KBM-7 (cell line): ENCODE results near the gene UBE2F.
A peak's percentile ranks its signal among the peaks of the same experiment; 100 is the strongest.

Experiments used
- DNase-seq: peaks from one replicate; pipeline ENCODE4 v3.0.0-alpha.2; 2015
- in situ Hi-C: fragments of 300-500 bp; cut with MboI; formaldehyde crosslinking; loops from 2 replicates; pipeline ENCODE4 v1.14.3; 2020; ENCODE audit warnings: low sequenced_read_pairs, low pct_unique_long_range_greater_than_20kb, mixed read lengths

UBE2F gene

DNA sequence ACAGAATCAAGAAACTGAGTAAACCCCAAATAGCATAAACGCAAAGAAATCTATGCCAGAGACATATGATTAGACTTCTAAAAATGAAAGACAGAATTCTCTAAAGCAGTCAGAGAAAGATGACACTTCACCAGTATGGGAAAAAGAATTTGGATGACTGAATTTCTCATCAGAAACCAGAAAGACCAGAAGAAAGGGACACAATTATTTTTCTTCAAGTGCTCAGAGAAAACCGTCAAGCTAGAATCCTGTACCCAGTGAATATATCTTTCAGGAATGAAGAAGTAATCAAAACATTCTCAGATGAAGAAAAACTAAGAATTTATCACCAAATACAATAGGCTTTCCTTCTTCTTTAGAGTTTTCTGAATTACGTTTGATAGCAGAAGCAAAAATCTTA lies 119.1 kb downstream of the UBE2F start:
- in situ Hi-C loops: no loop called here
- DNase-seq: no peak

DNA sequence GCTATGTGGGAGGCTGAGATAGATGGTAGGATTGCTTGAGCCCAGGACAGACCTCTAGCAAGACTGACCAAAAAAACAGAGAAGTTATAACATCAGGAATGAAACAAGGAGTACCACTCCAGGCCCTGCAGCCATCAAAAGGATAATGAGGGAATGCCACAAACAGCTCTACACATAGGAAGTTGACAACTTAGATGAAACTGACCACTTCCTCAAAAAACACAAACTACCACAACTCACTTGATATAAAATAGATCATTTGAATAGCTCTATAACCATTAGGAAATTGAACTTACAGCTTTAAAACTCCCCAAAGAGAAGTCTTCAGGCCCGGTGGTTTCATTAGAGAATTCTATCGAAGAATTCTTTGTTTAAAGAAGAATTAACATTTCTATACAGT lies 120.4 kb downstream of the UBE2F start:
- in situ Hi-C loops: no loop called here
- peak; percentile 66 for DNase-seq

DNA sequence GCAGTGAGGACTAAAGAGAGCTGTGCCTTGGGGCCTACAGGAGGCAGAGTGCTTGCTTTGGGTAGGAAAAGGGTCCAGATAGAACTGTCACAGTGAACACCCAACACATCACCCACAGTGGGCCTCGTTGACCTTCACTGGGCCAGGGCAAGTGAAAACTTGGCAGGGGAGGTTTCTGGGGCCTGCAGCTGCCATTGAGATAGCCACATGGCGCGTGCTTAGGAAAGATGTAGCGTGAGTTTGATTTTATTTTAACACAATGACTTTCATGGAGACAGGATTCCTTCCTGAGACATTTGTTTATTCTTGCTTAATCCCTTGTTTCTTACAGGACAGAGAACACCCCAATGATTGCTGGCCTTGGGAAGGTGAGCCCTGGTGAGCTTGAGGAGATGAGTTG lies 124.1 kb downstream of the UBE2F start:
- in situ Hi-C loops: no loop called here
- no peak for DNase-seq

DNA sequence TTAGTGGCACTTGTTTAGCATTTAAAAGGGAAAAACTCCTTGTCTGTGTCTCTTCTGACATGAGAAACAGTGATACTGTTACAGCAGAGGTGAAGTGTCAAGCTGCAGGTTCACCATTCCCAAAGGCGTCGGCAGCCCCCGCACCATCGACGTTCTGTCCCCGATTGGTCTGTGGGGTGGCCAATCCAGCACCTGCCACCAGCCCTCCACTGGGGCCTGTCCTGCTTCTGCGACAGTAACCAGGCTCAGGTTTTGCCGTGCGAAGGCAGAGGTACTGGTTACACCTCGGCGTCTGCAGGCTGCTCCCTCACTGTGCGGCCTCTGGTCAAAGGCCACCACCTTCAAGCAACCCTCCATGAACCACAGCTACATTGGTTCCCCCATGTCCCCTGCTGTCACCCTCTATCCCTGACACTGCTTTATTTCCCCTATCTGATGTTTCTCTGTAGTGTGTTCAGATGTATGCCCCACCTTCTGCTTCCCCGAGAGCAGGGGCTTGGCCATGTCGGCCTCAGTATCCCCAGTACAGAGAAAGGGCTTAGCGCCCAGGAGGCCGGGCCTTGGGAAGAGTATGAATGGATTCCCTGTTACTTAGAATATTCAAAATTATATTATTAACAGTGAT lies 124.7 kb downstream of the UBE2F start:
- DNase-seq: no peak

More for the DNA sequence above, 124.7 kb downstream of the UBE2F start:
- in situ Hi-C loops: no loop called here
